ENCODE data around the gene CLCN1.

CLCN1 gene

DNA sequence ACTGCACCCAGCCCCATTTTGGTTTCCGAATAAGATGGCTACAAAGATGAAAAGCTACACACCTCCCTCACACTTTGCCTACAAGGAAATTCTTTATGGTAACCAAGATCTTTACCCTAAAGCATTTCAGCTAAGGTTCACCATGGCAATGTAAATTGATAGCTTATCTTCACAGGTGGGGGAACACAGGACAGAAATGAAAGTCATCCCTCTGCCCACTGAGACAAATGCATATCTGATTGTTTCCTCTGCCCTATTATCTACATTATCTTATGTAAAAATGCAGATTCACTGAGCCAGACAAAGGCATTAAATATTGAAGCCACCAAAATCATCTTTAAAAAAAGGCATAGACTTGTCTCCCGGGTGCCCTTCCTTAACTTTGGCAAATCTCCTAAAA is 34.4 kb upstream of the CLCN1 start:
- Histone ChIP-seq H3K9ac (ENCODE audit: low read depth, low read length) (no peak overlapping the region), H3K27me3 (ENCODE audit: insufficient read depth, low read length, poor library complexity) (no peaks in the 10 kb centered on the region), H3K27ac (ENCODE audit: low read length) (no peak overlapping the region), H3K4me2 (ENCODE audit: insufficient read depth, low read length) (no peak overlapping the region), H3K9me3 (ENCODE audit: insufficient read depth, low read length, severe bottlenecking) (no peaks in the 10 kb centered on the region), H3K4me3 (ENCODE audit: low read depth in 1 of 2, low read length in 2 of 2) (no peak overlapping the region), H3K4me1 (ENCODE audit: insufficient read depth, low read length) (peaks cover 5% of the 10 kb centered on the region; the same call in 1 of the 2 replicates), H3K36me3 (ENCODE audit: insufficient read depth, low read length) (no peaks in the 10 kb centered on the region), H3K79me2 (ENCODE audit: insufficient read depth, low read length) (no peaks in the 10 kb centered on the region), H2AFZ (ENCODE audit: low read depth, low read length) (no peak overlapping the region), H4K20me1 (ENCODE audit: insufficient read depth, low read length) (no peaks in the 10 kb centered on the region)
- TF ChIP-seq, protein P1, sequence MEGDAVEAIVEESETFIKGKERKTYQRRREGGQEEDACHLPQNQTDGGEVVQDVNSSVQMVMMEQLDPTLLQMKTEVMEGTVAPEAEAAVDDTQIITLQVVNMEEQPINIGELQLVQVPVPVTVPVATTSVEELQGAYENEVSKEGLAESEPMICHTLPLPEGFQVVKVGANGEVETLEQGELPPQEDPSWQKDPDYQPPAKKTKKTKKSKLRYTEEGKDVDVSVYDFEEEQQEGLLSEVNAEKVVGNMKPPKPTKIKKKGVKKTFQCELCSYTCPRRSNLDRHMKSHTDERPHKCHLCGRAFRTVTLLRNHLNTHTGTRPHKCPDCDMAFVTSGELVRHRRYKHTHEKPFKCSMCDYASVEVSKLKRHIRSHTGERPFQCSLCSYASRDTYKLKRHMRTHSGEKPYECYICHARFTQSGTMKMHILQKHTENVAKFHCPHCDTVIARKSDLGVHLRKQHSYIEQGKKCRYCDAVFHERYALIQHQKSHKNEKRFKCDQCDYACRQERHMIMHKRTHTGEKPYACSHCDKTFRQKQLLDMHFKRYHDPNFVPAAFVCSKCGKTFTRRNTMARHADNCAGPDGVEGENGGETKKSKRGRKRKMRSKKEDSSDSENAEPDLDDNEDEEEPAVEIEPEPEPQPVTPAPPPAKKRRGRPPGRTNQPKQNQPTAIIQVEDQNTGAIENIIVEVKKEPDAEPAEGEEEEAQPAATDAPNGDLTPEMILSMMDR (IDR thresholded peaks at IDR 0.05; ENCODE audit: borderline replicate concordance, extremely low read depth, low read length, poor library complexity, severe bottlenecking) = no peak
- TF ChIP-seq EZH2 (IDR thresholded peaks at IDR 0.05; ENCODE audit: borderline replicate concordance, low read depth, low read length, severe bottlenecking) = no peak
- DNase-seq (no peak), ATAC-seq (ENCODE audit: insufficient read depth, low read depth) (no peak)

- Histone ChIP-seq H4K20me1 (ENCODE audit: insufficient read depth, low read length) (no peaks in the 10 kb centered on the region), H2AFZ (ENCODE audit: low read depth, low read length) (no peak overlapping the region), H3K27me3 (ENCODE audit: insufficient read depth, low read length, poor library complexity) (no peaks in the 10 kb centered on the region), H3K4me2 (ENCODE audit: insufficient read depth, low read length) (no peak overlapping the region), H3K27ac (ENCODE audit: low read length) (no peak overlapping the region), H3K9me3 (ENCODE audit: insufficient read depth, low read length, severe bottlenecking) (no peaks in the 10 kb centered on the region), H3K9ac (ENCODE audit: low read depth, low read length) (no peak overlapping the region), H3K4me1 (ENCODE audit: insufficient read depth, low read length) (peaks cover 10% of the 10 kb centered on the region), H3K79me2 (ENCODE audit: insufficient read depth, low read length) (no peaks in the 10 kb centered on the region), H3K4me3 (ENCODE audit: low read depth in 1 of 2, low read length in 2 of 2) (no peak overlapping the region), H3K36me3 (ENCODE audit: insufficient read depth, low read length) (no peaks in the 10 kb centered on the region)
- TF ChIP-seq, protein P1 (IDR thresholded peaks at IDR 0.05; ENCODE audit: borderline replicate concordance, extremely low read depth, low read length, poor library complexity, severe bottlenecking) = no peak
- no peak for TF ChIP-seq EZH2 (IDR thresholded peaks at IDR 0.05; ENCODE audit: borderline replicate concordance, low read depth, low read length, severe bottlenecking)
- DNase-seq = no peak
- no peak for ATAC-seq (ENCODE audit: insufficient read depth, low read depth)
Observed at GRCh38 chr7:143282124-143282523, 33.8 kb upstream of the CLCN1 start.

GRCh38 chr7:143283381-143283780 is 32.5 kb upstream of the CLCN1 start:
- Histone ChIP-seq H3K9ac (ENCODE audit: low read depth, low read length) (no peak overlapping the region), H3K27me3 (ENCODE audit: insufficient read depth, low read length, poor library complexity) (no peaks in the 10 kb centered on the region), H4K20me1 (ENCODE audit: insufficient read depth, low read length) (no peaks in the 10 kb centered on the region), H2AFZ (ENCODE audit: low read depth, low read length) (no peak overlapping the region), H3K4me1 (ENCODE audit: insufficient read depth, low read length) (peaks cover 19% of the 10 kb centered on the region), H3K9me3 (ENCODE audit: insufficient read depth, low read length, severe bottlenecking) (no peaks in the 10 kb centered on the region), H3K27ac (ENCODE audit: low read length) (no peak overlapping the region), H3K4me2 (ENCODE audit: insufficient read depth, low read length) (no peak overlapping the region), H3K79me2 (ENCODE audit: insufficient read depth, low read length) (peaks cover 9% of the 10 kb centered on the region), H3K36me3 (ENCODE audit: insufficient read depth, low read length) (no peaks in the 10 kb centered on the region; the same call in 1 of the 2 replicates), H3K4me3 (ENCODE audit: low read depth in 1 of 2, low read length in 2 of 2) (no peak overlapping the region)
- ATAC-seq (ENCODE audit: insufficient read depth, low read depth) = no peak
- DNase-seq = no peak
- TF ChIP-seq, protein P1 (IDR thresholded peaks at IDR 0.05; ENCODE audit: borderline replicate concordance, extremely low read depth, low read length, poor library complexity, severe bottlenecking) = no peak
- no peak for TF ChIP-seq EZH2 (IDR thresholded peaks at IDR 0.05; ENCODE audit: borderline replicate concordance, low read depth, low read length, severe bottlenecking)
